Pancreas (tissue), 10 donors: Measurements from ENCODE around the gene CCDC192. TPM values are rescaled to one million over a fixed set of nuclear protein-coding genes. Genes with fewer than 3 reads are reported as not detected.

Source experiments
- ATAC-seq, 4 donors: fragments of 200-7000 bp; cut with Tn5 transposase; one replicate each; pipeline versions ENCODE4 v1.8.0 to v1.9.1; 2020; ENCODE audit warnings: mild to moderate bottlenecking in 4 of 4, moderate library complexity in 4 of 4
- DNase-seq, 6 donors: peaks; one replicate each; pipeline ENCODE4 v3.0.0-alpha.2; 2020
- FAIRE-seq: peaks from 2 replicates; lab custom pipeline; 2012; peaks lifted over from hg19 to GRCh38; lab: Jason Lieb, UNC
- H3K27ac ChIP-seq, 4 donors: fragments of 200-600 bp; sonication (generic); 1 replicate in 3 of 4; 2 replicates in 1 of 4; pipeline versions ENCODE4 v1.5.0 to v1.8.0; 2020
- H3K27me3 ChIP-seq, 4 donors: fragments of 200-600 bp; one replicate each; pipeline ENCODE4 v1.8.0; 2021
- H3K36me3 ChIP-seq, 3 donors: fragments of 200-600 bp; sonication (generic) in 1 of 3; one replicate each; pipeline versions ENCODE4 v1.5.0 to v1.8.0; 2020 to 2021
- H3K4me1 ChIP-seq, 3 donors: fragments of 200-600 bp; one replicate each; pipeline ENCODE4 v1.8.0; 2021
- H3K4me3 ChIP-seq, 4 donors: fragments of 200-600 bp; sonication (generic) in 2 of 4; one replicate each; pipeline versions ENCODE4 v1.5.0 to v1.8.0; 2020 to 2021
- H3K9me3 ChIP-seq, 4 donors: fragments of 200-600 bp; one replicate each; pipeline ENCODE4 v1.8.0; 2021
- CTCF ChIP-seq, 4 donors: fragments of 200-600 bp; sonication (generic) in 3 of 4; IDR thresholded peaks; one replicate each; pipeline versions ENCODE4 v1.5.0 to v1.8.0; 2021; ENCODE audit warnings: antibody characterized with exemption in 4 of 4
- WGBS, 2 donors: extraction: QIAGEN DNeasy Blood & Tissue Kit; methylation state at CpG; one replicate each; pipeline ENCODE4 v1.1.7; 2013; 5-methylcytosine and 5-hydroxymethylcytosine counted together
- intact Hi-C, 3 donors: fragments of 100-400 bp; cut with DNase I; formaldehyde crosslinking; loops; one replicate each; pipeline versions ENCODE4 v1.11.1 to v1.14.2; 2022
- polyA plus RNA-seq, 2 donors: library from polyadenylated mRNA; stranded (reverse); fragments of 200-250 nt; gene quantifications; one replicate each; pipeline ENCODE4 v1.2.3, GENCODE V29; 2013
- total RNA-seq, 6 donors: library from RNA; stranded (reverse); fragmentation: NEBNext Ultra II Directional in 4 of 6; extraction: Animal tissue kit (Norgen Biotek cat#: 25700) in 4 of 6; gene quantifications; one replicate each; pipeline versions ENCODE4 v1.2.1 to v1.2.4, GENCODE V29; 2021 to 2023
- donor health status: healthy with polysubstance abuse.
- donor health status: DM: no; HTN: no; CAD: no; lungs with moderate emphysema.
- donor health status: DM: no; HTN: no; CAD: no.
- donor health status: control.
- donor health status: control.
- donor health status: Bipolar disorder and iron deficiency.
- donor health status: DM: yes; HTN: yes; CAD: no.
- donor health status: DM: no; HTN: no; CAD: no.
- donor health status: DM: no; HTN: no; CAD: no.
- donor health status: DM: yes; HTN: yes; CAD: no.

CCDC192 gene
- total and polyA plus RNA-seq, 8 donors = not detected

GRCh38 chr5:127959152-127959764 is 256.1 kb downstream of the CCDC192 start:
- DNase-seq (peak; percentile 42 to 89 (median 64)), FAIRE-seq (no peak), ATAC-seq (peak; percentile 54 to 89 (median 70))
- Histone ChIP-seq H3K27ac (peak overlapping the region in 2 of 4 donors; percentile 59 to 83), H3K36me3 (no peaks in the 10 kb centered on the region), H3K27me3 (no peaks in the 10 kb centered on the region), H3K4me3 (no peak overlapping the region), H3K9me3 (no peaks in the 10 kb centered on the region), H3K4me1 (peaks cover 7 to 35% (median 22%) of the 10 kb centered on the region in 3 donors)
- no peak for TF ChIP-seq CTCF (IDR thresholded peaks at IDR 0.05)
- 16 to 18% methylated on average over 3 of the region's 3 CpGs for WGBS, 2 donors
- intact Hi-C loops = no loop called here

- Histone ChIP-seq H3K4me3 (no peak overlapping the region), H3K4me1 (peaks cover 7 to 35% (median 22%) of the 10 kb centered on the region in 3 donors), H3K9me3 (no peaks in the 10 kb centered on the region), H3K27me3 (no peaks in the 10 kb centered on the region), H3K36me3 (no peaks in the 10 kb centered on the region), H3K27ac (peak overlapping the region in 1 of 4 donors; percentile 59)
- WGBS, 2 donors = 93 to 96% methylated on average over 1 of the region's 1 CpG
- FAIRE-seq (no peak), ATAC-seq (peak in 1 of 4 donors; percentile 16), DNase-seq (no peak)
- TF ChIP-seq CTCF (IDR thresholded peaks at IDR 0.05) = no peak
- intact Hi-C loops = no loop called here
Observed at GRCh38 chr5:127960270-127960691, 257.1 kb downstream of the CCDC192 start.

GRCh38 chr5:127961006-127961762 is 258.0 kb downstream of the CCDC192 start:
- H3K27ac ChIP-seq = no peak overlapping the region

GRCh38 chr5:127961763-127962145 is 258.6 kb downstream of the CCDC192 start:
- H3K27me3 ChIP-seq = no peaks in the 10 kb centered on the region
- DNase-seq (no peak), ATAC-seq (no peak), FAIRE-seq (no peak)
- TF ChIP-seq CTCF (IDR thresholded peaks at IDR 0.05) = no peak
- H3K9me3 ChIP-seq = no peaks in the 10 kb centered on the region
- H3K4me1 ChIP-seq = peaks cover 7 to 35% (median 22%) of the 10 kb centered on the region in 3 donors
- no peaks in the 10 kb centered on the region for H3K36me3 ChIP-seq
- H3K4me3 ChIP-seq = no peak overlapping the region
- intact Hi-C loops = no loop called here
- no peak overlapping the region for H3K27ac ChIP-seq
- WGBS, 2 donors = 94 to 97% methylated on average over 3 of the region's 3 CpGs

More at GRCh38 chr5:127961006-127961762, 258.0 kb downstream of the CCDC192 start:
- no peak for ATAC-seq
- H3K27me3 ChIP-seq = no peaks in the 10 kb centered on the region
- intact Hi-C loops = no loop called here
- H3K9me3 ChIP-seq = no peaks in the 10 kb centered on the region
- peaks cover 7 to 35% (median 22%) of the 10 kb centered on the region in 3 donors for H3K4me1 ChIP-seq
- TF ChIP-seq CTCF (IDR thresholded peaks at IDR 0.05) = no peak
- DNase-seq = no peak
- H3K36me3 ChIP-seq = no peaks in the 10 kb centered on the region
- WGBS, 2 donors = 95 to 96% methylated on average over 2 of the region's 2 CpGs
- H3K4me3 ChIP-seq = no peak overlapping the region
- no peak for FAIRE-seq
